GM12878 (cell line): ENCODE results near the gene DKC1. TPM values are rescaled to one million over a fixed set of nuclear protein-coding genes. Genes with fewer than 3 reads are reported as not detected.

Source experiments
- ATAC-seq: fragments of 200-7000 bp; cut with Tn5 transposase; 3 replicates; pipeline ENCODE4 v1.9.1; 2020; ENCODE audit warnings: mild to moderate bottlenecking, moderate library complexity
- BruUV-seq: library from RNA; stranded (reverse); fragments of 400-500 nt; replicated peaks from 2 replicates; lab custom pipeline; 2021; lab: Mats Ljungman, UMichigan
- CTCF ChIA-PET: fragments of 300-600 bp; sonication (Branson Sonifier 250); formaldehyde crosslinking; extraction: SDS; loops from one replicate; lab custom pipeline; 2021; ENCODE audit warnings: inconsistent platforms; lab: Yijun Ruan, JAX
- POLR2A ChIA-PET: fragments of 350-600 bp; formaldehyde crosslinking; extraction: SDS; loops from one replicate; lab custom pipeline; 2021; ENCODE audit warnings: inconsistent platforms; lab: Charles Lee
- RAD21 ChIA-PET: fragments of 300-600 bp; sonication (Branson Sonifier 250); formaldehyde crosslinking; loops from one replicate; lab custom pipeline; 2023; ENCODE audit warnings: antibody characterized with exemption; ENCODE audit not compliant: unreplicated experiment; lab: Charles Lee
- SMC1A ChIA-PET: fragments of 300-600 bp; sonication (Branson Sonifier 250); formaldehyde crosslinking; loops from one replicate; lab custom pipeline; 2023; ENCODE audit not compliant: unreplicated experiment, uncharacterized antibody; lab: Charles Lee
- DNase-seq: peaks from one replicate; pipeline ENCODE4 v3.0.0-alpha.2; 2011; ENCODE audit warnings: low read depth, low spot score
- FAIRE-seq: peaks from 3 replicates; lab custom pipeline; 2011; peaks lifted over from hg19 to GRCh38; lab: Jason Lieb, UNC
- H2AFZ ChIP-seq: 2 replicates; pipeline ENCODE4 v1.6.0; 2011; ENCODE audit warnings: low read depth, low read length, control low read depth; ENCODE audit not compliant: control insufficient read depth
- H3K27ac ChIP-seq: 2 replicates; pipeline ENCODE4 v1.5.1; 2011; ENCODE audit warnings: control low read depth; ENCODE audit not compliant: control insufficient read depth, insufficient read depth
- H3K27me3 ChIP-seq, 2 experiments: replicated peaks in 1 of 2; 2 replicates each; pipeline versions ENCODE4 v1.6.0 to v1.6.1; 2011; ENCODE audit warnings: low read length in 1 of 2; ENCODE audit not compliant: control insufficient read depth in 2 of 2, insufficient read depth in 2 of 2
- H3K36me3 ChIP-seq, 2 experiments: 2 replicates each; pipeline ENCODE4 v1.5.1; 2011; ENCODE audit warnings: low read length in 1 of 2; ENCODE audit not compliant: control insufficient read depth in 2 of 2, insufficient read depth in 2 of 2
- H3K4me1 ChIP-seq: 2 replicates; pipeline ENCODE4 v1.6.1; 2011; ENCODE audit warnings: mild to moderate bottlenecking, low read length, moderate library complexity, mixed read lengths; ENCODE audit not compliant: control insufficient read depth, insufficient read depth
- H3K4me2 ChIP-seq: 2 replicates; pipeline ENCODE4 v1.6.0; 2011; ENCODE audit warnings: control low read depth; ENCODE audit not compliant: control insufficient read depth, insufficient read depth
- H3K4me3 ChIP-seq: fragments of 200-600 bp; sonication (generic); 2 replicates; pipeline ENCODE4 v1.5.1; 2016
- H3K79me2 ChIP-seq: 2 replicates; pipeline ENCODE4 v1.6.0; 2011; ENCODE audit warnings: low read length; ENCODE audit not compliant: control insufficient read depth, insufficient read depth
- H3K9ac ChIP-seq: 2 replicates; pipeline ENCODE4 v1.8.0; 2011; ENCODE audit warnings: low read length, control low read depth, mixed read lengths; ENCODE audit not compliant: control insufficient read depth, insufficient read depth
- H3K9me3 ChIP-seq: replicated peaks from 3 replicates; pipeline ENCODE4 v1.5.1; 2011; ENCODE audit warnings: mild to moderate bottlenecking, low read length; ENCODE audit not compliant: control insufficient read depth, insufficient read depth
- H4K20me1 ChIP-seq: 2 replicates; pipeline ENCODE4 v1.6.0; 2011; ENCODE audit not compliant: control insufficient read depth, insufficient read depth
- ASH2L ChIP-seq: fragments of 300-600, 200-600 bp; sonication (generic); IDR thresholded peaks from 2 replicates; pipeline ENCODE4 v1.6.1; 2017; ENCODE audit warnings: low read depth, mild to moderate bottlenecking, borderline replicate concordance
- ATF7 ChIP-seq: fragments of 450-650 bp; IDR thresholded peaks from 2 replicates; pipeline ENCODE4 v1.6.1; 2016; ENCODE audit warnings: low read depth, mild to moderate bottlenecking
- BRCA1 ChIP-seq: IDR thresholded peaks from 2 replicates; pipeline ENCODE4 v1.6.1; 2011; ENCODE audit warnings: low read depth, low read length, improper control_type of control experiment
- CBFB ChIP-seq: IDR thresholded peaks from 2 replicates; pipeline ENCODE4 v1.6.1; 2016; ENCODE audit warnings: antibody characterized with exemption, low read depth
- CHD1 ChIP-seq: IDR thresholded peaks from 2 replicates; pipeline ENCODE4 v1.6.1; 2012; ENCODE audit warnings: low read depth, low read length, improper control_type of control experiment
- FOXM1 ChIP-seq: IDR thresholded peaks from 2 replicates; pipeline ENCODE4 v1.6.1; 2012; ENCODE audit warnings: low read depth, mild to moderate bottlenecking, inconsistent platforms, low read length, moderate library complexity
- KLF5 ChIP-seq: fragments of 450-650 bp; IDR thresholded peaks from 2 replicates; pipeline ENCODE4 v1.6.1; 2014; ENCODE audit warnings: mild to moderate bottlenecking; ENCODE audit not compliant: partially characterized antibody
- MEF2A ChIP-seq: IDR thresholded peaks from 2 replicates; pipeline ENCODE4 v1.6.1; 2011; ENCODE audit warnings: low read depth, mild to moderate bottlenecking, low read length, moderate library complexity; ENCODE audit not compliant: insufficient read depth
- NRF1 ChIP-seq: conservative IDR thresholded peaks from 2 replicates; pipeline ENCODE4 v1.6.1; 2011; ENCODE audit warnings: mild to moderate bottlenecking, low read depth, low read length, improper control_type of control experiment
- POLR2AphosphoS5 ChIP-seq: IDR thresholded peaks from 2 replicates; pipeline ENCODE4 v1.6.1; 2011; ENCODE audit warnings: mild to moderate bottlenecking, low read length, inconsistent platforms
- POU2F2 ChIP-seq: IDR thresholded peaks from 3 replicates; pipeline ENCODE4 v1.6.1; 2011; ENCODE audit warnings: low read depth, mild to moderate bottlenecking, low read length, borderline replicate concordance
- SPI1 ChIP-seq: IDR thresholded peaks from 2 replicates; pipeline ENCODE4 v1.6.1; 2011; ENCODE audit warnings: low read depth, mild to moderate bottlenecking, low read length, moderate library complexity, borderline replicate concordance; ENCODE audit not compliant: insufficient read depth
- SREBF2 ChIP-seq: IDR thresholded peaks from 2 replicates; pipeline ENCODE4 v1.6.1; 2012; ENCODE audit warnings: mild to moderate bottlenecking, low read length
- TARDBP ChIP-seq: IDR thresholded peaks from 2 replicates; pipeline ENCODE4 v1.6.1; 2016; ENCODE audit warnings: borderline replicate concordance
- YBX1 ChIP-seq: fragments of 450-650 bp; IDR thresholded peaks from 2 replicates; pipeline ENCODE4 v1.6.1; 2016; ENCODE audit warnings: antibody characterized with exemption
- ZNF274 ChIP-seq: IDR thresholded peaks from one replicate; pipeline ENCODE4 v1.8.0; 2011; ENCODE audit not compliant: insufficient read length, insufficient read depth
- WGBS: methylation state at CpG from one replicate; pipeline ENCODE4 v1.1.6; 2016; ENCODE audit warnings: low lambda C conversion rate; ENCODE audit not compliant: insufficient replicate concordance, insufficient coverage; ENCODE audit errors: missing lambda C conversion rate; 5-methylcytosine and 5-hydroxymethylcytosine counted together
- in situ Hi-C: fragments of 300-500 bp; cut with MboI; formaldehyde crosslinking; loops from 9 replicates; pipeline ENCODE4 v1.14.3; 2018; ENCODE audit warnings: mixed read lengths
- intact Hi-C: fragments of 100-400 bp; cut with micrococcal nuclease; formaldehyde crosslinking; loops from one replicate; pipeline ENCODE4 v1.14.2; 2022; ENCODE audit not compliant: unreplicated experiment
- polyA plus RNA-seq, 11 experiments: library from polyadenylated mRNA; depleted of rRNA in 4 of 11; unstranded in 6 of 11; stranded (reverse) in 5 of 11; fragments of >200 nt; fragmentation: Nextera tagmentation in 4 of 11; fragmentation: Illumina TruSeq in 1 of 11; extraction: Ambion mirVana in 4 of 11; extraction: Trizol in 1 of 11; gene quantifications; 1 replicate in 1 of 11; 2 replicates in 10 of 11; pipeline versions ENCODE4 v1.2.1 to v1.2.3, GENCODE V29; 2011 to 2016; ENCODE audit warnings: inconsistent platforms in 2 of 11, missing spikeins in 2 of 11, low read depth in 1 of 11
- total RNA-seq, 4 experiments: library from RNA; depleted of rRNA in 3 of 4; stranded (reverse); fragments of >200 nt in 3 of 4; fragmentation: Illumina TruSeq in 1 of 4; extraction: Trizol in 1 of 4; gene quantifications; 2 replicates each; pipeline versions ENCODE4 v1.2.1 to v1.2.3, GENCODE V29; 2013 to 2021
- TF ChIP-seq, protein P1 (sequence below): fragments of 150-350 bp; IDR thresholded peaks from 2 replicates; pipeline ENCODE4 v1.6.1; 2016; ENCODE audit warnings: low read depth, low read length
- TF ChIP-seq, protein P2 (sequence below): IDR thresholded peaks from 2 replicates; pipeline ENCODE4 v1.6.1; 2011; ENCODE audit warnings: low read depth, mild to moderate bottlenecking, low read length, moderate library complexity, borderline replicate concordance; ENCODE audit errors: extremely low read depth

DKC1 gene
- total and polyA plus RNA-seq, 10 of the 15 experiments (the other 5 are each of a cell fraction or from before 2014, with no cell fraction given): 70.1 to 159 (median 116) TPM

DNA sequence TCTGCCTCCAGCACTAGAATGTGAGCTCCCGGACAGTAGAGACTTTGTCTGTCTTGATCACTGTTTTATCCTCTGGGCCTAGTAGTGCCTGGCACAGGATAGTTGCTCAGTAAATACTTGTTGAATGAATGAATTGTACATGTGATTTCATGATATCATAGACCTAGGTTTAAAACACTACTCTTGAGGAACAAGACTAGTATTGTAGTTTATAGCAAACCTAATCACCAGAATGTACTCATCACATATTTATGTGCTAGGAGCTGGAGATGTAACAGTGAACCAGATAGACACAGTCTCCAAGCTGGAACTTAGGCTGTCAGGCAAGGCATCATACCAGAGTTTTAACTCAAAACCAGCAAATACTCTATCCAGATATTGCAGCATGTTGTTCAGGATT, 35.2 kb upstream of the DKC1 start:
- RAD21 ChIA-PET: no interaction called here
- 38% methylated on average over 1 of the region's 1 CpG for WGBS
- Histone ChIP-seq H3K9me3 (no peaks in the 10 kb centered on the region), H3K4me2 (no peak overlapping the region), H3K36me3 (no peaks in the 10 kb centered on the region), H3K27me3 (no peaks in the 10 kb centered on the region), H4K20me1 (no peaks in the 10 kb centered on the region), H3K9ac (no peak overlapping the region), H3K4me1 (peaks cover 8% of the 10 kb centered on the region), H3K4me3 (no peak overlapping the region), H3K27ac (no peak overlapping the region), H2AFZ (no peak overlapping the region), H3K79me2 (no peaks in the 10 kb centered on the region)
- TF ChIP-seq ASH2L (no peak), FOXM1 (no peak), MEF2A (no peak), CHD1 (no peak), TARDBP (no peak), SREBF2 (no peak), ATF7 (no peak), ZNF274 (no peak), CBFB (no peak), BRCA1 (no peak), YBX1 (no peak), NRF1 (no peak), POU2F2 (no peak), SPI1 (no peak), POLR2AphosphoS5 (no peak), KLF5 (no peak)
- TF ChIP-seq, protein P1, sequence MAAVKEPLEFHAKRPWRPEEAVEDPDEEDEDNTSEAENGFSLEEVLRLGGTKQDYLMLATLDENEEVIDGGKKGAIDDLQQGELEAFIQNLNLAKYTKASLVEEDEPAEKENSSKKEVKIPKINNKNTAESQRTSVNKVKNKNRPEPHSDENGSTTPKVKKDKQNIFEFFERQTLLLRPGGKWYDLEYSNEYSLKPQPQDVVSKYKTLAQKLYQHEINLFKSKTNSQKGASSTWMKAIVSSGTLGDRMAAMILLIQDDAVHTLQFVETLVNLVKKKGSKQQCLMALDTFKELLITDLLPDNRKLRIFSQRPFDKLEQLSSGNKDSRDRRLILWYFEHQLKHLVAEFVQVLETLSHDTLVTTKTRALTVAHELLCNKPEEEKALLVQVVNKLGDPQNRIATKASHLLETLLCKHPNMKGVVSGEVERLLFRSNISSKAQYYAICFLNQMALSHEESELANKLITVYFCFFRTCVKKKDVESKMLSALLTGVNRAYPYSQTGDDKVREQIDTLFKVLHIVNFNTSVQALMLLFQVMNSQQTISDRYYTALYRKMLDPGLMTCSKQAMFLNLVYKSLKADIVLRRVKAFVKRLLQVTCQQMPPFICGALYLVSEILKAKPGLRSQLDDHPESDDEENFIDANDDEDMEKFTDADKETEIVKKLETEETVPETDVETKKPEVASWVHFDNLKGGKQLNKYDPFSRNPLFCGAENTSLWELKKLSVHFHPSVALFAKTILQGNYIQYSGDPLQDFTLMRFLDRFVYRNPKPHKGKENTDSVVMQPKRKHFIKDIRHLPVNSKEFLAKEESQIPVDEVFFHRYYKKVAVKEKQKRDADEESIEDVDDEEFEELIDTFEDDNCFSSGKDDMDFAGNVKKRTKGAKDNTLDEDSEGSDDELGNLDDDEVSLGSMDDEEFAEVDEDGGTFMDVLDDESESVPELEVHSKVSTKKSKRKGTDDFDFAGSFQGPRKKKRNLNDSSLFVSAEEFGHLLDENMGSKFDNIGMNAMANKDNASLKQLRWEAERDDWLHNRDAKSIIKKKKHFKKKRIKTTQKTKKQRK: no peak
- TF ChIP-seq, protein P2, sequence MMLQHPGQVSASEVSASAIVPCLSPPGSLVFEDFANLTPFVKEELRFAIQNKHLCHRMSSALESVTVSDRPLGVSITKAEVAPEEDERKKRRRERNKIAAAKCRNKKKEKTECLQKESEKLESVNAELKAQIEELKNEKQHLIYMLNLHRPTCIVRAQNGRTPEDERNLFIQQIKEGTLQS: no peak
- CTCF ChIA-PET: interaction anchor here (1.4 kb wide), 1 partner anchor 22 kb away, joined by 3 read pairs; no protein-coding TSS in a partner anchor
- POLR2A ChIA-PET: no interaction called here
- ATAC-seq (no peak), FAIRE-seq (no peak), DNase-seq (no peak)
- in situ Hi-C loops (loop anchor here (25.0 kb wide), 1 partner anchor 140 kb away; the partner anchor contains the start of gene CTAG1A), intact Hi-C loops (no loop called here)
- no TSS peak for BruUV-seq
- SMC1A ChIA-PET: interaction anchor here (1.1 kb wide), 1 partner anchor 8 kb away, joined by 3 read pairs; no protein-coding TSS in a partner anchor
